ENCODE data around the gene NTN3. TPM values are rescaled to one million over a fixed set of nuclear protein-coding genes. Genes with fewer than 3 reads are reported as not detected.

The NTN3 gene
- total and polyA plus RNA-seq, 8 donors = 1.7 to 6.7 (median 4.1) TPM; not detected in 1

- Histone ChIP-seq H3K36me3 (peaks cover 0 to 47% of the 10 kb centered on the region in 2 donors), H3K4me1 (peaks cover 14 to 27% of the 10 kb centered on the region in 2 donors), H3K27ac (peak overlapping the region; percentile 33 to 59), H3K4me3 (no peak overlapping the region), H3K27me3 (no peaks in the 10 kb centered on the region), H3K9me3 (no peaks in the 10 kb centered on the region)
- DNase-seq (peak in 1 of 4 donors; percentile 68), ATAC-seq (peak; percentile 61)
- no peak for TF ChIP-seq CTCF (IDR thresholded peaks at IDR 0.05)
- intact Hi-C loops (cut with DNase I) = no loop called here
These were observed 23.5 kb downstream of the NTN3 start for GRCh38 chr16:2494616-2495015.

- H3K9me3 ChIP-seq = no peaks in the 10 kb centered on the region
- H3K4me3 ChIP-seq = no peak overlapping the region
- no peak for TF ChIP-seq CTCF (IDR thresholded peaks at IDR 0.05)
- no peaks in the 10 kb centered on the region for H3K27me3 ChIP-seq
- H3K4me1 ChIP-seq = peaks cover 14 to 27% of the 10 kb centered on the region in 2 donors
- DNase-seq (no peak), ATAC-seq (no peak)
- intact Hi-C loops (cut with DNase I) = no loop called here
- H3K36me3 ChIP-seq = peaks cover 0 to 50% of the 10 kb centered on the region in 2 donors
- peak overlapping the region in 1 of 2 donors; percentile 59 for H3K27ac ChIP-seq
These were observed 23.9 kb downstream of the NTN3 start for GRCh38 chr16:2495041-2495440.

GRCh38 chr16:2496223-2497115, 25.4 kb downstream of the NTN3 start:
- no peak for ATAC-seq
- peaks cover 14 to 37% of the 10 kb centered on the region in 2 donors for H3K4me1 ChIP-seq
- H3K36me3 ChIP-seq = peaks cover 0 to 50% of the 10 kb centered on the region in 2 donors
- no peaks in the 10 kb centered on the region for H3K27me3 ChIP-seq
- no peaks in the 10 kb centered on the region for H3K9me3 ChIP-seq
- no peak overlapping the region for H3K27ac ChIP-seq
- TF ChIP-seq CTCF (IDR thresholded peaks at IDR 0.05) = no peak
- H3K4me3 ChIP-seq = no peak overlapping the region
- intact Hi-C loops (cut with DNase I) = no loop called here
- DNase-seq = peak in 1 of 4 donors; percentile 75

GRCh38 chr16:2497116-2497630, 26.1 kb downstream of the NTN3 start:
- H3K4me3 ChIP-seq = no peak overlapping the region
- peaks cover 14 to 44% of the 10 kb centered on the region in 2 donors for H3K4me1 ChIP-seq
- no peak overlapping the region for H3K27ac ChIP-seq
- peak; percentile 42 for ATAC-seq
- H3K36me3 ChIP-seq = peaks cover 0 to 54% of the 10 kb centered on the region in 2 donors
- no peaks in the 10 kb centered on the region for H3K9me3 ChIP-seq
- intact Hi-C loops (cut with DNase I) = no loop called here
- TF ChIP-seq CTCF (IDR thresholded peaks at IDR 0.05) = no peak
- H3K27me3 ChIP-seq = no peaks in the 10 kb centered on the region
- peak in 1 of 4 donors; percentile 83 for DNase-seq

Measured in left lung (tissue), 10 donors.